H1 (cell line): ENCODE results near the gene LSR. TPM values are rescaled to one million over a fixed set of nuclear protein-coding genes. Genes with fewer than 3 reads are reported as not detected.

Experiments used
- CHD1 ChIP-seq: IDR thresholded peaks from 2 replicates; pipeline ENCODE4 v1.6.1; 2012; ENCODE audit warnings: low read depth, low read length, improper control_type of control experiment
- CTBP2 ChIP-seq: IDR thresholded peaks from 2 replicates; pipeline ENCODE4 v1.7.0; 2011; ENCODE audit warnings: borderline replicate concordance, mild to moderate bottlenecking, moderate library complexity, mixed read lengths, low read length; ENCODE audit not compliant: insufficient read depth, insufficient read length
- EZH2 ChIP-seq: fragments of 200-600 bp; sonication (generic); IDR thresholded peaks from 2 replicates; pipeline ENCODE4 v1.7.1; 2012; ENCODE audit warnings: low read depth, mild to moderate bottlenecking, moderate library complexity, low read length, inconsistent platforms; ENCODE audit not compliant: severe bottlenecking
- POLR2AphosphoS5 ChIP-seq: IDR thresholded peaks from 2 replicates; pipeline ENCODE4 v1.6.1; 2011; ENCODE audit warnings: low read depth, low read length
- RFX5 ChIP-seq: IDR thresholded peaks from 2 replicates; pipeline ENCODE4 v1.6.1; 2011; ENCODE audit warnings: low read depth, low read length, improper control_type of control experiment, borderline replicate concordance
- TAF7 ChIP-seq: optimal IDR thresholded peaks from 2 replicates; pipeline ENCODE3; 2011; ENCODE audit warnings: low read depth, mild to moderate bottlenecking, inconsistent platforms, low read length, moderate library complexity, borderline replicate concordance
- TBP ChIP-seq: IDR thresholded peaks from 2 replicates; pipeline ENCODE4 v1.6.1; 2011; ENCODE audit warnings: low read depth, low read length, improper control_type of control experiment
- polyA plus RNA-seq, 7 experiments: library from polyadenylated mRNA; depleted of rRNA in 3 of 7; stranded (reverse) in 5 of 7; unstranded in 2 of 7; fragments of >200 nt in 5 of 7; fragments of 200-250 nt in 2 of 7; gene quantifications; 1 replicate in 5 of 7; 2 replicates in 1 of 7; 4 replicates in 1 of 7; pipeline versions ENCODE4 v1.2.1 to v1.2.3, GENCODE V29; 2011 to 2013; ENCODE audit warnings: missing spikeins in 2 of 7, mixed read lengths in 2 of 7
- total RNA-seq: library from RNA; stranded (reverse); fragmentation: NEBNext Ultra II Directional; extraction: Animal tissue kit (Norgen Biotek cat#: 25700); gene quantifications from 2 replicates; pipeline ENCODE4 v1.2.1, GENCODE V29; 2021

Gene LSR
- total and polyA plus RNA-seq, 2 of the 8 experiments (the other 6 are each of a cell fraction or from before 2014, with no cell fraction given): 159 to 186 TPM

GRCh38 chr19:35314858-35315470 is 66.2 kb downstream of the LSR start (continued):
- TF ChIP-seq EZH2 (no peak), TAF7 (no peak), CTBP2 (no peak), POLR2AphosphoS5 (no peak), CHD1 (no peak), TBP (no peak), RFX5 (no peak)
